ENCODE measurements around the gene XYLT2. TPM values are rescaled to one million over a fixed set of nuclear protein-coding genes. Genes with fewer than 3 reads are reported as not detected.
A peak's percentile ranks its signal among the peaks of the same experiment; 100 is the strongest.

The XYLT2 gene
- total and polyA plus RNA-seq, 2 of the 13 experiments (the other 11 are each of a cell fraction or from before 2014, with no cell fraction given): 17.0 to 22.1 TPM

- peak; percentile 84 for TF ChIP-seq ZBTB7B (CRISPR knock-in tag; IDR thresholded peaks at IDR 0.05)
- 0 out of 2 replicates have a peak, but pooled peaks have one; percentile 13 for TF ChIP-seq HOXA3 (CRISPR knock-in tag; IDR thresholded peaks at IDR 0.05)
- TF ChIP-seq POLR2AphosphoS5 (IDR thresholded peaks at IDR 0.05; ENCODE audit: low read depth, low read length): no peak
- peak; percentile 40 for TF ChIP-seq ZSCAN21 (CRISPR knock-in tag; IDR thresholded peaks at IDR 0.05; ENCODE audit: borderline replicate concordance)
- TF ChIP-seq HNRNPK (IDR thresholded peaks at IDR 0.05; ENCODE audit: low read depth, low read length, poor library complexity, severe bottlenecking): peak; percentile 64
- TF ChIP-seq TEAD3 (CRISPR knock-in tag; optimal IDR thresholded peaks at IDR 0.05; ENCODE audit: borderline replicate concordance): peak; percentile 43
- peak; percentile 63; the same call in 1 of the 2 replicates for TF ChIP-seq HIVEP1 (CRISPR knock-in tag; IDR thresholded peaks at IDR 0.05)
- TF ChIP-seq RFX1 (IDR thresholded peaks at IDR 0.05): no peak
- peak; percentile 55; the same call in 1 of the 2 replicates for TF ChIP-seq MEF2D (CRISPR knock-in tag; IDR thresholded peaks at IDR 0.05)
- no peak for TF ChIP-seq HOMEZ (CRISPR knock-in tag; IDR thresholded peaks at IDR 0.05; ENCODE audit: low read depth)
- TF ChIP-seq SP4 (CRISPR knock-in tag; IDR thresholded peaks at IDR 0.05): no peak
- peak; percentile 58 for TF ChIP-seq PATZ1 (CRISPR knock-in tag; IDR thresholded peaks at IDR 0.05)
- 0 out of 2 replicates have a peak, but pooled peaks have one; percentile 20 for TF ChIP-seq MLX (CRISPR knock-in tag; IDR thresholded peaks at IDR 0.05)
- peak; percentile 86 for TF ChIP-seq MXD3 (CRISPR knock-in tag; IDR thresholded peaks at IDR 0.05)
- no peak; the same call in 1 of the 2 replicates for TF ChIP-seq ZNF564 (CRISPR knock-in tag; IDR thresholded peaks at IDR 0.05)
- no peak for TF ChIP-seq ZNF30 (CRISPR knock-in tag; IDR thresholded peaks at IDR 0.05)
- TF ChIP-seq ZNF556 (CRISPR knock-in tag; IDR thresholded peaks at IDR 0.05; ENCODE audit: borderline replicate concordance): peak; percentile 72; the same call in 1 of the 2 replicates
- no peak for TF ChIP-seq ZNF484 (CRISPR knock-in tag; IDR thresholded peaks at IDR 0.05; ENCODE audit: borderline replicate concordance, low read depth)
- 0 out of 2 replicates have a peak, but pooled peaks have one; percentile 38 for TF ChIP-seq ZNF839 (CRISPR knock-in tag; IDR thresholded peaks at IDR 0.05; ENCODE audit: borderline replicate concordance)
- TF ChIP-seq GABPA (IDR thresholded peaks at IDR 0.05; ENCODE audit: low read depth, low read length): no peak
- TF ChIP-seq GABPA (CRISPR knock-in tag; IDR thresholded peaks at IDR 0.05; ENCODE audit: low read depth): no peak
- TF ChIP-seq ZNF335 (CRISPR knock-in tag; IDR thresholded peaks at IDR 0.05): no peak
- TF ChIP-seq HNF4A (CRISPR knock-in tag; IDR thresholded peaks at IDR 0.05): 0 out of 2 replicates have a peak, but pooled peaks have one; percentile 6
- no peak for TF ChIP-seq CHD4 (IDR thresholded peaks at IDR 0.05; ENCODE audit: borderline replicate concordance, low read length)
- peak; percentile 37 for TF ChIP-seq ZNF781 (CRISPR knock-in tag; IDR thresholded peaks at IDR 0.05; ENCODE audit: borderline replicate concordance, not compliant biosample characterization)
These were observed 589 bp downstream of the XYLT2 start (continued) for GRCh38 chr17:50346313-50347116.

Data from HepG2 (cell line).